Right lobe of liver (tissue), 6 donors: Measurements from ENCODE around the gene HDLBP. TPM values are rescaled to one million over a fixed set of nuclear protein-coding genes. Genes with fewer than 3 reads are reported as not detected.

Experiments used
- ATAC-seq, 4 donors: fragments of 200-7000 bp; cut with Tn5 transposase; one replicate each; pipeline ENCODE4 v1.9.1; 2020; ENCODE audit warnings: mild to moderate bottlenecking in 4 of 4, moderate library complexity in 4 of 4
- DNase-seq, 3 donors: peaks; one replicate each; pipeline ENCODE4 v3.0.0-alpha.2; 2020
- H3K27ac ChIP-seq, 3 donors: fragments of 200-600 bp; one replicate each; pipeline ENCODE4 v1.8.0; 2022
- H3K27me3 ChIP-seq, 2 donors: fragments of 200-600 bp; one replicate each; pipeline ENCODE4 v1.8.0; 2022
- H3K36me3 ChIP-seq, 4 donors: fragments of 200-600 bp; sonication (generic) in 1 of 4; one replicate each; pipeline versions ENCODE4 v1.5.1 to v1.8.0; 2017 to 2022; ENCODE audit warnings: control low read depth in 1 of 4
- H3K4me1 ChIP-seq, 4 donors: fragments of 200-600 bp; sonication (generic) in 1 of 4; one replicate each; pipeline versions ENCODE4 v1.5.1 to v1.8.0; 2017 to 2022; ENCODE audit warnings: control low read depth in 1 of 4
- H3K4me3 ChIP-seq, 3 donors: fragments of 200-600 bp; one replicate each; pipeline ENCODE4 v1.8.0; 2022
- H3K9me3 ChIP-seq, 4 donors: fragments of 200-600 bp; sonication (generic) in 1 of 4; one replicate each; pipeline versions ENCODE4 v1.5.1 to v1.8.0; 2017 to 2022; ENCODE audit warnings: control low read depth in 1 of 4
- POLR2A ChIP-seq: fragments of 450-650 bp; IDR thresholded peaks from one replicate; pipeline ENCODE4 v1.6.1; 2017; ENCODE audit warnings: antibody characterized with exemption, mild to moderate bottlenecking
- WGBS: methylation state at CpG from one replicate; pipeline ENCODE4 v1.1.6; 2018; ENCODE audit warnings: low coverage, low lambda C conversion rate; ENCODE audit not compliant: insufficient coverage; ENCODE audit errors: missing lambda C conversion rate; 5-methylcytosine and 5-hydroxymethylcytosine counted together
- intact Hi-C, 2 donors: fragments of 100-400 bp; cut with DNase I; formaldehyde crosslinking; loops; one replicate each; pipeline versions ENCODE4 v1.11.2 to v1.14.1; 2022
- total RNA-seq, 6 experiments: library from RNA; depleted of rRNA in 2 of 6; stranded (reverse); fragments of >200 nt in 2 of 6; fragmentation: NEBNext Ultra II Directional in 3 of 6; extraction: Animal tissue kit (Norgen Biotek cat#: 25700) in 3 of 6; gene quantifications; one replicate each; pipeline versions ENCODE4 v1.1.0 to v1.2.4, GENCODE V29; 2016 to 2023
- TF ChIP-seq, protein P1 (sequence below), 4 donors: fragments of 200-600 bp in 3 of 4; fragments of 450-650 bp in 1 of 4; IDR thresholded peaks; one replicate each; pipeline versions ENCODE4 v1.5.1 to v1.8.0; 2016 to 2022; ENCODE audit warnings: antibody characterized with exemption in 4 of 4, mild to moderate bottlenecking in 2 of 4
- donor health status: DM: no; HTN: yes; CAD: no.
- donor health status: DM: no; HTN: no; CAD: no.
- donor health status: DM: no; HTN: no; CAD: no.
- donor health status: DM: no; HTN: yes; CAD: no.
- donor health status: DM: no; HTN: yes; CAD: no.

The HDLBP gene
- total RNA-seq, 6 experiments from 2014 or later, result 341 to 557 (median 479) TPM

DNA sequence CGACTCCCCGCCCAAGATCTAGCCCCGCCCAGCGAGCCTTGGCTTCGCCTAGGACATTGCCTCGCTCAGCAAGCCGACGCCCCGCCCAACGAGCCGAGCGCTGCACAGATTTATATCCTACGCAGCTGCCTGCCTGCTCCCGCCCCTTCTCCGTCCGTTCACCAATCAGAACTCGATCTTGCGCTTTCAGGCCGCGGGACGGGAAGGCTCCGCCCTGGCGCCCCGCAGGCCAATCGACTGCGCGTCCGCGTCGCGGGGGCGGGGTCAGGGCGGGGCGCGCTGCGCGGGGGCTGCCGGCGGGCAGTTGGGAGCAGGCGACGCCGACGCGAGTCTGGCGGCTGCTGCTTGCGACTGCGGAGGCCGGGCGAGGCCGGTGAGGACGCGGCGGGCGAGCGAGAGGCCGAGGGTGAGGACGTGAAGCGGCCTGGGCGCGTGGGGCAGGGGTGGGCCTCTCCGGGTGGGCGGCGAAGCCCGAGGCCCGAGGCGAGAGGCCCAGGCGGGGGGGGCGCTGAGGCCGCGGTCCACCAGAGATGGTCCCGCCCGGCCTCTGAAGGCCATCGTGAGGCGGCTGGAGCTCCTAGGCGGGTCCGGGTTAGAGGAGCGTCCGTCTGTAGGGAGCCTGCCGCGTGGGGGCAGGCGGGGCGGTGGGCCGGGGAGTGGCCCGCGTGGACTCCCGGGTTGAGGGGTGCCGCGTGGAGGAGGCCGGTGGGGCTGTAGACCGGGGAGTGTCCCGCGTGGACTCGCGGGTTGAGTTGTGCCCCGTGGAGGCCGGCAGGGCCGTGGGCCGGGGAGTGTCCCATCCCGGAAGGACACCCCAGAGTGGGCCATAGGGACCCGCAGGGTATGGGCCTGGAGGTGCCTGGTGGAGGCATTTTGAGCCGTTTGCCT, 40.8 kb upstream of the HDLBP start, which contains the start of gene FARP2:
TSS of gene FARP2 (plus strand) at position 303 of the 888 bp plus-strand sequence. CDS start 16,823 bp downstream, outside the sequence.
- Histone ChIP-seq H3K4me1 (peaks cover 0 to 64% (median 30%) of the 10 kb centered on the region in 4 donors), H3K27me3 (no peaks in the 10 kb centered on the region), H3K36me3 (peaks cover 0 to 27% (median 10%) of the 10 kb centered on the region in 4 donors), H3K9me3 (no peaks in the 10 kb centered on the region), H3K4me3 (peak within 1 kb of the TSS; percentile 69 to 85 (median 80)), H3K27ac (peak within 1 kb of the TSS; percentile 58 to 80 (median 72))
- ATAC-seq (peak; percentile 73 to 88 (median 82)), DNase-seq (peak; percentile 100)
- intact Hi-C loops, result no loop called here
- WGBS, result under 1% methylated on average over 21 of the region's 101 CpGs
- TF ChIP-seq, protein P1, sequence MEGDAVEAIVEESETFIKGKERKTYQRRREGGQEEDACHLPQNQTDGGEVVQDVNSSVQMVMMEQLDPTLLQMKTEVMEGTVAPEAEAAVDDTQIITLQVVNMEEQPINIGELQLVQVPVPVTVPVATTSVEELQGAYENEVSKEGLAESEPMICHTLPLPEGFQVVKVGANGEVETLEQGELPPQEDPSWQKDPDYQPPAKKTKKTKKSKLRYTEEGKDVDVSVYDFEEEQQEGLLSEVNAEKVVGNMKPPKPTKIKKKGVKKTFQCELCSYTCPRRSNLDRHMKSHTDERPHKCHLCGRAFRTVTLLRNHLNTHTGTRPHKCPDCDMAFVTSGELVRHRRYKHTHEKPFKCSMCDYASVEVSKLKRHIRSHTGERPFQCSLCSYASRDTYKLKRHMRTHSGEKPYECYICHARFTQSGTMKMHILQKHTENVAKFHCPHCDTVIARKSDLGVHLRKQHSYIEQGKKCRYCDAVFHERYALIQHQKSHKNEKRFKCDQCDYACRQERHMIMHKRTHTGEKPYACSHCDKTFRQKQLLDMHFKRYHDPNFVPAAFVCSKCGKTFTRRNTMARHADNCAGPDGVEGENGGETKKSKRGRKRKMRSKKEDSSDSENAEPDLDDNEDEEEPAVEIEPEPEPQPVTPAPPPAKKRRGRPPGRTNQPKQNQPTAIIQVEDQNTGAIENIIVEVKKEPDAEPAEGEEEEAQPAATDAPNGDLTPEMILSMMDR (IDR thresholded peaks at IDR 0.05), result no peak
- peak; percentile 95 for TF ChIP-seq POLR2A

DNA sequence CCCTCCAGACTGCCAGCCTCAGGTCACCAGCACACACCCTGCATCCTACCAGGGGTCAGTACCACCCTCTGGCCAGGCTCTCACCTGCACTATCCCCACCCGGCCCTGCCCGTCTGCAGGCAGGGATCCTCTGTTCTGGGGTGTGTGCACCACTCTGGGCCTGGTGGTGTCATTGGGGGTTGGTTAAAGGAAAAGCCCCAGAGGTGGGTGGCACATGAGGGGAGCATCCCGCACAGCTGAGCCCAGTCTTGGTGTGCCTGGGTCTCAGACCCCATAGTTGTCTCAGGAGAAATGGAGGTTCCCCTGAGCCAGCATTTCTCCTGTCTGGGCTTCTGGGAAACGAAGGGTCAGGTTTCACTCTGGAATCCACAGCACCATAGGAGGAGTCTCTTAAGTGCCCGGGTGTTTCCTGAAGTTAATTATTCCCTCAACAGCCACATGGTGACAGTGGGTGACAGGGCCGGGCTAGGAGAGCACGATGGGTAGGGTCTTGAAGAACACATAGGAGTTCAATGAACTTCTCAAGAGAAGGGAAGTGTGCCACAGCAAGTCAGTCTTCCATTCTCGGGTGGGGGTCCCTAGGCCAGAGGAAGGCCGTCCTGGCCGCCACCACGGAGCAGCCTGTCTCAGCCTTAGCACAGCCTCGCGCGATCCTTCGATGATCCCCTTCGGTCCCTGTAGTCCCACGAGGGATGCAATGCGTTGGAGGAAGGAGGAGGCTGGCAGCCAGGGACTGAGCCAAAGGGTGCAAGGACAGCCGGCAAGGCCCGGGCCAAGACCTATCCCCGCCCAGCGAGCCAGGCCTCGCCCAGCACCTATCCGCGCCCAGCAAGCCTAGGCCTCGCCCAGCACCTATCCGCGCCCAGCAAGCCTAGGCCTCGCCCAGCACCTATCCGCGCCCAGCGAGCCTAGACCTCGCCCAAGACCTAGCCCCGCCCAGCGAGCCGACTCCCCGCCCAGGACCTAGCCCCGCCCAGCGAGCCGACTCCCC, 39.5 kb upstream of the HDLBP start:
- peak overlapping the region in 2 of 3 donors; percentile 45 to 46 for H3K27ac ChIP-seq
- no peaks in the 10 kb centered on the region for H3K9me3 ChIP-seq
- WGBS, result 12% methylated on average over 22 of the region's 40 CpGs
- DNase-seq, result peak; percentile 95 to 98 (median 98)
- intact Hi-C loops, result no loop called here
- H3K36me3 ChIP-seq, result peaks cover 3 to 34% (median 12%) of the 10 kb centered on the region in 4 donors
- peak overlapping the region in 2 of 3 donors; percentile 10 to 30 for H3K4me3 ChIP-seq
- no peaks in the 10 kb centered on the region for H3K27me3 ChIP-seq
- peaks cover 0 to 69% (median 34%) of the 10 kb centered on the region in 4 donors for H3K4me1 ChIP-seq
- no peak for TF ChIP-seq POLR2A
- TF ChIP-seq, protein P1 (IDR thresholded peaks at IDR 0.05), result no peak
- ATAC-seq, result peak; percentile 52 to 77 (median 63)

DNA sequence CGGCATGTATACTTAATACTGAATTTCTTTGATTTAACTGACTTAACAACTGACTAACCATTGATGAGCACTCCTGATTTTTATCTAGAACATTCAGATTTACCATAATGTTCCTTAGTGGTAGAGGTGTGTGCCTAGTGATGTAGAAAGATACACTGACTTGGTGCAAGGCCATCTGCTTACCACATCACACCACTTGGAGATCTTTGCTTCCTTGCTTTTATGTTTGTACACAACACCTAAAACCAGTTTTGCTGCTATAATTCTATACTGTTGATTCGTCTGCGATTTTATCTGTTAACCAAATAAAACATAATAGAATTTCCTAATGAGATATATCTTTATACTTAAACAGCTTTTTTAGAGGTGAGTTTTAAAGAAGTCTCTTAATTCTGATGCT, 36.8 kb upstream of the HDLBP start:
- H3K36me3 ChIP-seq, result peaks cover 12 to 60% (median 30%) of the 10 kb centered on the region in 4 donors
- no peaks in the 10 kb centered on the region for H3K9me3 ChIP-seq
- intact Hi-C loops, result no loop called here
- peak overlapping the region in 2 of 3 donors; percentile 37 to 86 for H3K27ac ChIP-seq
- 61% methylated on average over 3 of the region's 3 CpGs for WGBS
- H3K4me1 ChIP-seq, result peaks cover 0 to 44% (median 23%) of the 10 kb centered on the region in 4 donors
- TF ChIP-seq, protein P1 (IDR thresholded peaks at IDR 0.05), result no peak
- no peak for TF ChIP-seq POLR2A
- no peak for DNase-seq
- no peaks in the 10 kb centered on the region for H3K27me3 ChIP-seq
- no peak for ATAC-seq
- no peak overlapping the region for H3K4me3 ChIP-seq

DNA sequence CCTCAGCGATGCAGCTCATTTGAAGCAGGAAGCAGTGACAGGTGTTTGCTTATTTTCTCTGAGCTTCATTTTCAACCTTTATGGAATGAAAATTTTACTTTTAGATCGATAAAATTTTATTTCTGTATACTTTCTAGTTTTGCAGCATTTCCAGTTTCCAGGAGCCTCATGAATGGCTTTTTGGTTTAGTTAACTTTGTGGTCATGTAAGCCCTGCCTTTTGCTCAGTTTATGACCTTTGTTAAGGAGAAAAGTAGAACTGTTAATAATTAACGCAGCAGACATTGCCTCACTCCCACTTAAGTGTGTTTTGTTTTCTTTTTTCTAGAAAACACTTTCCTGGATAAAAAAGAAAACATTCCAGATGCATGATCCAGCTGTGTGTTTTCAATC, 36.2 kb upstream of the HDLBP start:
- ATAC-seq, result peak in 3 of 4 donors; percentile 19 to 30 (median 25)
- Histone ChIP-seq H3K9me3 (no peaks in the 10 kb centered on the region), H3K27me3 (no peaks in the 10 kb centered on the region), H3K4me1 (peaks cover 0 to 39% (median 21%) of the 10 kb centered on the region in 4 donors), H3K36me3 (peaks cover 18 to 66% (median 34%) of the 10 kb centered on the region in 4 donors), H3K4me3 (peak overlapping the region in 1 of 3 donors; percentile 11), H3K27ac (peak overlapping the region in 2 of 3 donors; percentile 37 to 86)
- 28% methylated on average over 3 of the region's 3 CpGs for WGBS
- intact Hi-C loops, result no loop called here
- DNase-seq, result no peak
- no peak for TF ChIP-seq POLR2A
- TF ChIP-seq, protein P1 (IDR thresholded peaks at IDR 0.05), result no peak
